Inflammatory macrophage (primary cell): ENCODE data around the gene OR2V2.
"Not testable (repeated sequence)": the region's sequence is repeated elsewhere in the genome, so short reads cannot be mapped to it uniquely, and the experiment has no call there.

ENCODE experiments used
- DNase-seq, 2 donors: peaks; one replicate each; pipeline ENCODE4 v3.0.0-alpha.2; 2020 to 2022
- total RNA-seq, 18 experiments: gene quantifications; one replicate each; lab custom pipeline; 2026; ENCODE audit warnings: mixed read lengths in 6 of 18, inconsistent platforms in 2 of 18; lab: John Stamatoyannopoulos, UW

Gene OR2V2, protein sequence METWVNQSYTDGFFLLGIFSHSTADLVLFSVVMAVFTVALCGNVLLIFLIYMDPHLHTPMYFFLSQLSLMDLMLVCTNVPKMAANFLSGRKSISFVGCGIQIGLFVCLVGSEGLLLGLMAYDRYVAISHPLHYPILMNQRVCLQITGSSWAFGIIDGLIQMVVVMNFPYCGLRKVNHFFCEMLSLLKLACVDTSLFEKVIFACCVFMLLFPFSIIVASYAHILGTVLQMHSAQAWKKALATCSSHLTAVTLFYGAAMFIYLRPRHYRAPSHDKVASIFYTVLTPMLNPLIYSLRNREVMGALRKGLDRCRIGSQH
- total RNA-seq: 0 to 0.09 (median 0) reads per million in 18 experiments

DNA sequence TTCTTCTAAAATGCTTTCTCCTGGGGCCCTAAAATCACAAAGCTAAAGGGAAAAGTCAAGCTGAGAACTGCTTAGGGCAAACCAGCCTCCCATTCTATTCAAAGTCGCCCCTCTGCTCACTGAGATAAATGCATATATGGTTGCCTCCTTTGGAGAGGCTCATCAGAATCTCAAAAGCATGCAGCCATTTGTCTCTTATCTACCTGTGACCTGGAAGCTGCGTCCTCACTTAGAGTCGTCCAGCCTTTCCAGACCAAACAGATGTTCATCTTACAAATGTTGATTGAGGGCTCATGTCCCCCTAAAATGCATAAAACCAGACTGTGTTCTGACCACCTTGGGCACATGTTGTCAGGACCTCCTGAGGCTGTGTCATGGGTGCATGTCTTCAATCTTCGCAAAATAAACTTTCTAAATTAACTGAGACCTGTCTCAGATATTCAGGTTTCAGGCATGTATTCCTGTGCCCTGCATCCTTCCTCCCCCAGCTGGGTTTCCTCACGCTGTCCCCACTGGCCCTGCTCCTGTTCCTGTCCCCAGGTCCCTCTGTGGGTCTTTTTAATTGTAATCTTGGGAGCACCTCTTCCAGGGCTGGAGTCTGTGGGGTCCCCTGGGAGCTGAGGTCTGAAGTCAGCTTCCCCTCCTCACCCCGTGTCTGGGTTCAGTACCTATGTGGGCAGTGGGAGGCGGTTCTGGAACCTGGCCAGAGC is at the start of gene OR2V2:
Gene OR2V2 (plus strand): TSS at position 660 of the 710 bp plus-strand sequence. CDS start 7,357 bp downstream, outside the sequence.
- not testable (repeated sequence) for DNase-seq

DNA sequence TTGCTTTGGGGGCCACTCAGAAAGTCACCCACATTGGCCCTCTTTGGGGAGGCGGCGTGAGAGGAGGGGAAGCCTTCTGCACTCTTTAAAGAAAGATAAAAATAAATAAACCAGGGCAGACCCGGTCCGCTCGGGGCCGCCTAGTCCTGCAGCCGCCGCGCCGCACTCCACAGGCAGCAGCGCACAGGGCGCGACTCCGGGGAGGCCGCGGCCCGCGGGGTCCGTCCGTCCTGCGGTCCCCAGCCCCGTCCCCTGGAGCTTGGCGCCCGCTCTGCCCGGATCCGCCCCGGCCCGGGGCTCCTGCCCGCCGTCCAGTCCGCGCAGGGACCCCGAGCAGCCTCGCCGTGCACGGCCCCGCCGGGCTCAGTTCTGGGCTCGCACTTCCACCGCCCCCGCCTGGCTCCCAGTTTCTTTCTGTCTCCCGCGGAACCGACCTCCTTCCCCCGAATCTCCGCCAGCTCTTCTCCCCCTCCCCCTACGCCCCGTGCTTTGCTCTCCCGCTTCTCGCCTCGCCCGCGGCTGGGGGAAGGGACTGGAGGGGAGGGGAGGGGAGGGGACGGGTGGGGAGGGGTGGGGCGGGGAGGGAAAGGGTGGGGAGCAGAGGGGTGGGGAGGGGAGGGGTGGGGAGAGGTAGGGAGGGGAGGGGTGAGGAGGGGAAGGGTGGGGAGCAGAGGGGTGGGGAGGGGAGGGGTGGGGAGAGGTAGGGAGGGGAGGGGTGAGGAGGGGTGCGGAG is 49.5 kb upstream of the OR2V2 start:
- DNase-seq: not testable (repeated sequence)

DNA sequence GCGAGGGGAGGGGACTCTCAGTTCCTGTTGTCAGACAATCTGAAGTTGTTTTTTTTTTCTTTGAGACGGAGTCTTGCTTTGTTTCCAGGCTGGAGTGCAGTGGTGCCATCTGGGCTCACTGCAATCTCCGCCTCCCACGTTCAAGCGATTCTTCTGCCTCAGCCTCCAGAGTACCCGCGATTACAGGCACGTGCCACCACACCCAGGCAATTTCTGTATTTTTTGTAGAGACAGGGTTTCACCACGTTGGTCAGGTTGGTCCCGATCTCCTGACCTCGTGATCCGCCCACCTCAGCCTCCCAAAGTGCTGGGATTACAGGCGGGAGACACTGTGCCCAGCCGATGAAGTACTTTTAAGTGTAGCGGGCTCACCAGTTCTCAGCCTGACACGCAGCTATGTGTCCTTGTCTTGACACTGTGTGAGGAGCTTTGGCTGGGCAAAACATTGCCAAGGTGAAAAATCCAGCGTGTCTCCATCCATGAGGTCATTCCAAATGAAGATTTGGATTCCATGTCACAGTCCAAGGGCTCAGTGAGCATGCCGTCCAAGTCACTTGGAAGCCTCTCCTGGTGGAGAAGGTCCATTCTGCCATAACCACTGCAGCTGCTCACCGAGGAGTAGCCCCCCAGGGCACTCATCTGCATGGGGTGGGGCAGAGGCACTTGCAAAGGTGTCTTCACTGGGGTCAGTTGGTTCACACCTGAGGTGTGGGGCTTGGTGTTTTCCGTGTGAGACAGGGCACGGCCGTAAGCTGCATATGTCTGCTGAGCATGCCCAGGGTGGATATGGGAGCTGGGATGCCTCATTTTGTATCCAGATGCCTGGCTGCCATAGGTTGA is 48.4 kb upstream of the OR2V2 start:
- no peak for DNase-seq

- DNase-seq: no peak
Measured at GRCh38 chr5:181099602-181100086, 47.7 kb upstream of the OR2V2 start.

GRCh38 chr5:181100121-181100875 is 47.1 kb upstream of the OR2V2 start:
- DNase-seq: no peak

DNA sequence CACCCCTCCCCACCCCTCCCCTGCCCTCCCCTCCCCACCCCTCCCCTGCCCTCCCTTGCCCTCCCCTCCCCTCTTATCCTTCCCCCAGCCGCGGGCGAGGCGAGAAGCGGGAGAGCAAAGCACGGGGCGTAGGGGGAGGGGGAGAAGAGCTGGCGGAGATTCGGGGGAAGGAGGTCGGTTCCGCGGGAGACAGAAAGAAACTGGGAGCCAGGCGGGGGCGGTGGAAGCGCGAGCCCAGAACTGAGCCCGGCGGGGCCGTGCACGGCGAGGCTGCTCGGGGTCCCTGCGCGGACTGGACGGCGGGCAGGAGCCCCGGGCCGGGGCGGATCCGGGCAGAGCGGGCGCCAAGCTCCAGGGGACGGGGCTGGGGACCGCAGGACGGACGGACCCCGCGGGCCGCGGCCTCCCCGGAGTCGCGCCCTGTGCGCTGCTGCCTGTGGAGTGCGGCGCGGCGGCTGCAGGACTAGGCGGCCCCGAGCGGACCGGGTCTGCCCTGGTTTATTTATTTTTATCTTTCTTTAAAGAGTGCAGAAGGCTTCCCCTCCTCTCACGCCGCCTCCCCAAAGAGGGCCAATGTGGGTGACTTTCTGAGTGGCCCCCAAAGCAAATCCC is 46.2 kb upstream of the OR2V2 start:
- DNase-seq: not testable (repeated sequence)

DNA sequence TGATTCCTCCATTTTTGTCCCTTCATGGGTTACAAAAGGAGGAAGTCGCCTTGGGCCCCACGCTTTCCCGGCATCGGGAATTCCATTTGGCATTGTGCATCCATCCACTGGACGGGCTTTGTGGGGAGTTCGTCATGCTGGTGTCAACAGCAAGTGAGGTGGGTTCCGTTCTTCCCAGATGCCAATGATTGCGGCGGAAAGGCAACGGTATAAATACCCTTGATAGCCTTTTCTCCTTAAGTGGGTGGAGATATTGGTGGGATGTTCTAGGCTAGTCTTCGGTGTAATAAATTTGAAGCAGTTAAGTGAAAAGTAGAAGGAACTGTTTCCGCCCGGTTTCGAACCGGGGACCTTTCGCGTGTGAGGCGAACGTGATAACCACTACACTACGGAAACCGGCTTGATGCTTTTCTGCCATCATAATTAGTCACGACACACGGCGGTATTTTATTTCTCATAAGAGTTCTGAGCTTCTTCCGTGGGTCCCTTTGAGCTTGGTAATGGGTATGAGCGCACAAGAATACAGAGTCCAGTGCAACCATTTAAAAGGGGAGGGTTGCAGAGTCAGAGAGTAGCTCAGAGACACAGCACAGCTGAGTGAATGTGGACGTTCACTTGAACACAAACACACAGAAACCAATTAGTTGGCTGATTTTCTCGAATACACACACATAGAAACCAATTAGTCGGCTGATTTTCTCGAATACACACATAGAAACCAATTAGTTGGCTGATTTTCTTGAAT is 45.3 kb upstream of the OR2V2 start:
- DNase-seq: not testable (repeated sequence)

- not testable (repeated sequence) for DNase-seq
Measured at GRCh38 chr5:181104259-181104568, 43.2 kb upstream of the OR2V2 start.

DNA sequence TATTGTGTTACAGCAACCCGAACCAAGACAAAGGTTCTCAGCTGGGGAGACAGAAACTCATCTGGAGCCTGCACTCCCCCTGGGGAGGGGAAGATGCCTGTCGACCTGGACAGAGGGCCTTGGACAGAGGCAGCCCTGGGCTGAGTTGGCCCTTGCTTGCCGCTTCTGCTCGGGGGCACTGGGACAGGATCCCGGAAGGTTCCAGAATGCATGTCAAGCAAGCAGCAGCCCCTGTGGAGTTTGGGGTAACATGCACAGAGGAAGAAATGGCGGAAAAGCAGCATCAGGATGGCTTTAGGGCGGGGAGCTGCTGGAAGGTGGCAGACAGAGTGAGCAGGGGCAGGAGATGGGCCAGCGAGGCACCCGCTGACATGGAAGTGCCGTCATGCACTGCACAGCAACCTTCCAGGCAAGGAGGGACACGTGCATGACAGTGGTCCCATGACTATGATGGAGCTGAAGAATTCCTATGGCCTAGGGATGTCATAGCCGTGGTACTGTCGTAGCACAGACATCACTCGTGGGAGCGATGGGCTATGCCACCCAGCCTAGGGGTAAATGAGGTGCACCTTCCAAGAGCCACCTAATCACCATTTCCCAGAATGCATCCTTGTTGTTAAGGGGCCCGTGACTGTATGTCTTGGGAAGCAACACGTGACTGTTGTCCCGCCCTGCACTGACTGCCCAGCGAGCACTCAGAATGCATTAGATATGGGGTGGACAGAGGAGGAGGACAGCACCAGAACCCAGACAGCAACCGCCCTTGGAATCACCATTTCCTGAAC is 42.6 kb upstream of the OR2V2 start:
- not testable (repeated sequence) for DNase-seq

GRCh38 chr5:181105391-181106025 is 41.9 kb upstream of the OR2V2 start:
- no peak for DNase-seq

GRCh38 chr5:181107699-181108098 is 39.7 kb upstream of the OR2V2 start:
- no peak for DNase-seq

GRCh38 chr5:181108578-181109165 is 38.7 kb upstream of the OR2V2 start:
- no peak for DNase-seq

- DNase-seq: no peak
Measured at GRCh38 chr5:181109489-181110013, 37.8 kb upstream of the OR2V2 start.

DNA sequence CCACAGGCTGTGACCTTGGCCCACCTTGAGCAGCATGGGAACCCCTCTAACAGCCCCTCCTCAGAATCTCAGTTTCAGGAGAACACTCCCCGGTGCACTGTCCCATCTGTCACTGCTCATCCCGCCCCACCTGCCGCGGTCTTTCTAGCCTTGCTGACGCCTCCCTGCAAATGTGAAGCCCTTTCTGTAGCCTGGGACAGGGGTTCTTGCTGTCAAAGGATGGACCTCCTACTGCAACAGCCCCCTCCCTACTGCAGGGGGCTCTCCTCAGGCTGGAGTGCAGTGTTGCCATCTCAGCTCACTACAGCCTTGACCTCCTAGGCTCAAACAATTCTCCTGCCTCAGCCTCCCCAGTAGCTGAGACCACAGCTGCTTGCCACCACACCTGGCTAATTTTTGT is 36.4 kb upstream of the OR2V2 start:
- no peak for DNase-seq

DNA sequence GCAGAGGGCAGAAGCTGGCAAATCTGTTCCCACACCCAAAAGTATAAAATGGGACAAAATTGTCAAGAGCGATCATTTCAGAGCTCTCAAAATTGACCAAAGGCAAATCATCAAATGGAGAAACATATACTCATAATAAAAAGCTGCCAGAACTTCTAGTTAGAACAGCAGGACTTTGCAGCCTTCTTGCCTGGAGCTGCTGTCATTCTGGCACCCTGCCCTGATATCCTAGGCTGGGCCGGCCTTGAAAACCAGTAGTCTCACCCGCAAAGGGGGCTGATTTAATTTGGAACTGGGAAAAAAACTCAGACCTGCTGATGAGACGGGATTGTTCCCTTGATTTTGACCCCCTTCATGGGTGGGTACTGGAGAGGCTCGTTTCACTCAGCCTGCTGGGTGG is 34.9 kb upstream of the OR2V2 start:
- DNase-seq: no peak

DNA sequence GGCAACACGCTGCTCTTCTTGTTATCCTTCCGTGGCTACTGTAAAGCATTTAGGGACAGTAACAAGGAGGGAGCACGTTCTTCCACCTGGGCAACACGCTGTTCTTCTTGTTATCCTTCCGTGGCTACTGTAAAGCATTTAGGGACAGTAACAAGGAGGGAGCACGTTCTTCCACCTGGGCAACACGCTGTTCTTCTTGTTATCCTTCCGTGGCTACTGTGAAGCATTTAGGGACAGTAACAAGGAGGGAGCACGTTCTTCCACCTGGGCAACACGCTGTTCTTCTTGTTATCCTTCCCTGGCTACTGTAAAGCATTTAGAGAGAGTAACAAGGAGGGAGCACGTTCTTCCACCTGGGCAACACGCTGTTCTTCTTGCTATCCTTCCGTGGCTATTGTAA is 33.8 kb upstream of the OR2V2 start:
- not testable (repeated sequence) for DNase-seq

GRCh38 chr5:181114284-181114843 is 33.0 kb upstream of the OR2V2 start:
- no peak for DNase-seq
